Nephron (organoid): Measurements from ENCODE around the gene LRRC75B.
A peak's percentile ranks its signal among the peaks of the same experiment; 100 is the strongest.

ENCODE experiments used
- H3K27ac Mint-ChIP-seq, 3 experiments: 2 replicates each; pipeline ENCODE4 v1.8.0; 2020; ENCODE audit warnings: mixed read lengths in 3 of 3, mild to moderate bottlenecking in 2 of 3, moderate library complexity in 1 of 3
- H3K27me3 Mint-ChIP-seq: 2 replicates; pipeline ENCODE4 v1.8.0; 2021; ENCODE audit warnings: low read depth, mild to moderate bottlenecking, moderate library complexity, mixed read lengths
- H3K36me3 Mint-ChIP-seq: 2 replicates; pipeline ENCODE4 v1.8.0; 2020; ENCODE audit warnings: low read depth, mixed read lengths
- H3K4me1 Mint-ChIP-seq: 2 replicates; pipeline ENCODE4 v1.8.0; 2020; ENCODE audit warnings: mixed read lengths
- H3K4me3 Mint-ChIP-seq, 3 experiments: 2 replicates each; pipeline ENCODE4 v1.8.0; 2020; ENCODE audit warnings: mild to moderate bottlenecking in 3 of 3, mixed read lengths in 3 of 3, moderate library complexity in 2 of 3
- H3K9me3 Mint-ChIP-seq: 2 replicates; pipeline ENCODE4 v1.8.0; 2020; ENCODE audit warnings: mixed read lengths
- TF ChIP-seq, protein P1 (sequence below), 3 experiments: fragments of 200-600 bp; sonication (generic); IDR thresholded peaks; one replicate each; pipeline ENCODE4 v1.5.0; 2021; ENCODE audit warnings: antibody characterized with exemption in 3 of 3; ENCODE audit not compliant: unreplicated experiment in 3 of 3

The LRRC75B gene

DNA sequence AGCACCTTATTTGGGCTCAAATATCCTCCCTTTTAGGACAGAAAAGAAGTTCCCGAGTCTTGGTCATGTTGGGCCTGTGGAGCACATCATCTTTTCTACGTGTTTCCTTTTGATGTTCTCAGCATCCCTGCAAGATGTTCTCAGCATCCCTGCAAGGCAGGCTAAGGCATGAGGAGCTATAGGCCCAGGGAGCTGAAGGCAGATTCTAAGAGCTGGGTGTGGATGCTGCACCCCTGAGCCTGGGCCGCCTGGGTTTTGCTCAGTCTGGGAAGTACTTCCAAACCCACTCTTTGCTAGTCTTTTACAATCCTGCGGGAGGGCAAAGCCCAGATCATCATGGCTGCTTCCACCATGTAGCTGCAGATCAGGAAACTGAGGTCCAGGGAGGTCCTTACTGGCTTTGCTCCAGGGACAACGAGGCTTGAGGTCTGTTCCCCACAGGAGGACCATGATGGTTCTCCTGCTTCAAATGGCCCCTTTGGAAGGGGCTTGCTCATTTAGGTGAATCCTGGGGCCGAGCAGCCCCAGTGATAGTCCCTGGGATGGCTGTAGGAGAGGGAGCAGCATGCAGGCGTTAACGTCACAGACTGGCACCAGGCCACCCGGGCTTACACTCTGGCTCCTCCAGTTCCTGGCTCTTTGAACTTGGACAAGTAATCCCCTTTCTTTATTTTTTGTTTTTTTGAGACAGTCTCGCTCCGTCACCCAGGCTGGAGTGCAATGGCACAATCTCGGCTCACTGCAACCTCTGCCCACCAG, 10.6 kb downstream of the LRRC75B start:
- TF ChIP-seq, protein P1, sequence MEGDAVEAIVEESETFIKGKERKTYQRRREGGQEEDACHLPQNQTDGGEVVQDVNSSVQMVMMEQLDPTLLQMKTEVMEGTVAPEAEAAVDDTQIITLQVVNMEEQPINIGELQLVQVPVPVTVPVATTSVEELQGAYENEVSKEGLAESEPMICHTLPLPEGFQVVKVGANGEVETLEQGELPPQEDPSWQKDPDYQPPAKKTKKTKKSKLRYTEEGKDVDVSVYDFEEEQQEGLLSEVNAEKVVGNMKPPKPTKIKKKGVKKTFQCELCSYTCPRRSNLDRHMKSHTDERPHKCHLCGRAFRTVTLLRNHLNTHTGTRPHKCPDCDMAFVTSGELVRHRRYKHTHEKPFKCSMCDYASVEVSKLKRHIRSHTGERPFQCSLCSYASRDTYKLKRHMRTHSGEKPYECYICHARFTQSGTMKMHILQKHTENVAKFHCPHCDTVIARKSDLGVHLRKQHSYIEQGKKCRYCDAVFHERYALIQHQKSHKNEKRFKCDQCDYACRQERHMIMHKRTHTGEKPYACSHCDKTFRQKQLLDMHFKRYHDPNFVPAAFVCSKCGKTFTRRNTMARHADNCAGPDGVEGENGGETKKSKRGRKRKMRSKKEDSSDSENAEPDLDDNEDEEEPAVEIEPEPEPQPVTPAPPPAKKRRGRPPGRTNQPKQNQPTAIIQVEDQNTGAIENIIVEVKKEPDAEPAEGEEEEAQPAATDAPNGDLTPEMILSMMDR (IDR thresholded peaks at IDR 0.05; ENCODE audit: unreplicated experiment in 3 of 3), result no peak
- Mint-ChIP-seq H3K27me3 (no peaks in the 10 kb centered on the region), H3K27ac (no peak overlapping the region), H3K36me3 (peaks cover 3% of the 10 kb centered on the region), H3K4me3 (no peak overlapping the region), H3K9me3 (no peaks in the 10 kb centered on the region), H3K4me1 (peaks cover 22% of the 10 kb centered on the region)

DNA sequence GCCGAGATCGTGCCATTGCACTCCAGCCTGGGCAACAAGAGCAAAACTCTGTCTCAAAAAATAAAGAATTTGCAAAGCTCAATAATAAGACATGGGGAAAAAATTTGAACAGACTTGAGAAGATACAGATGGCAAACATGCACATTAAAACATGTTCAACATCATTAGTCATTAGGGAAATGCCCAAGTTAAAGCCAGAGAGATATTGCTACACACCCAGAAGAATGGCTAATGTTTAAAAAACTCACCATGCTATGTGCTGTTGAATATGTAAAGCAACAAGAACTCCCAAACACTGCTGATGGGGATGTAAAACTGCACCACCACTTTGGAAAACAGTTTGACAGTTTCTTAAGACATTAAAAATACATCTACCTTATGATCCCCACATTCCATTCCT, 12.6 kb downstream of the LRRC75B start:
- H3K27me3 Mint-ChIP-seq, result no peaks in the 10 kb centered on the region
- TF ChIP-seq, protein P1 (IDR thresholded peaks at IDR 0.05; ENCODE audit: unreplicated experiment in 3 of 3), result no peak
- H3K36me3 Mint-ChIP-seq, result peaks cover 10% of the 10 kb centered on the region
- peaks cover 22% of the 10 kb centered on the region for H3K4me1 Mint-ChIP-seq
- peak overlapping the region; percentile 20 to 45 (median 34) for H3K27ac Mint-ChIP-seq
- no peak overlapping the region for H3K4me3 Mint-ChIP-seq
- no peaks in the 10 kb centered on the region for H3K9me3 Mint-ChIP-seq

- Mint-ChIP-seq H3K27ac (peak overlapping the region; percentile 9 to 70 (median 39)), H3K9me3 (no peaks in the 10 kb centered on the region), H3K4me3 (no peak overlapping the region), H3K27me3 (no peaks in the 10 kb centered on the region), H3K36me3 (peaks cover 20% of the 10 kb centered on the region), H3K4me1 (peaks cover 22% of the 10 kb centered on the region)
- TF ChIP-seq, protein P1 (IDR thresholded peaks at IDR 0.05; ENCODE audit: unreplicated experiment in 3 of 3), result no peak
Measured at GRCh38 chr22:24579258-24579601, 13.6 kb downstream of the LRRC75B start.

DNA sequence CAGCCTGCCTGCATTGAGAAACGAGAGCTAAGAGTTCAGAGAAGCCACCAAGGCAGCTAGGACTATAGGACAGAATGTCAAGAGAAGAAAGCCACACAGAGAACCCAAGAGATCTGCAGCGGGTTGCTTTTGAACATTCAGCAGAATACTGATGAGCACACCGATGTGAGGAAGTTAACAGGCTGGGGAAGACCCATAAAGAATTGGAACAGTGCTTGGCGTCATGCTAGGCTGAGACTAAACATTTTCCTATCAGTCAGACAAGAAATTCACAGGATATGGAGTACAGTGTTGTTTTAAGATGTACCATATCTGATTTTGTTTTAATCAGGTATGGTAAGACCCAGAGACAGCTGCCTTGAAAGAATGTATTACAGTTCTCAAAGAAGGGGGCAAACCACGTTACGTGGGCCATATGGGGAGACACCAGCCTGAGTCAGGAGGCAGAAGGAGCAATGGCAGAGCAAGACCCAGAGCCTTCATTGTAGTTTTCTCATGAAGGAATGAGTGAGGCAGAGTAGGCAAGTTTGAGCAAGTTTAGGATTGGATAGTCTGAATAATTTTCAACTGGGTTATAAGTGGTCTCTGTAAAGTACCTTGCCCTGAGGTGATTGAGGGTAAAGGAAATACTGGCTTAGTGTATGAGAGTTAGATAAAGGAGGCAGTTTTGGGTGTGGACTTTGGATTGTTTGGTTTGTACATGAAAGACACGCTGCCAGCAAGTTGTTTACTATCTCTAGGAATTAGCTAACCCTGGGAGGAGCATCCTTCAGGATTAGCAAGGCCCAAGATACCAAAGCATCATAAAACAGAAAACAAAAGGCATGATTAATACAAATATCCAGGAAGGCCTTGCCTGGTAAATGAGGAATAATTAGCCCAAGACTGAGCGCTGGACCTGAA, 14.3 kb downstream of the LRRC75B start:
- TF ChIP-seq, protein P1 (IDR thresholded peaks at IDR 0.05; ENCODE audit: unreplicated experiment in 3 of 3), result no peak
- Mint-ChIP-seq H3K27me3 (no peaks in the 10 kb centered on the region), H3K9me3 (no peaks in the 10 kb centered on the region), H3K4me3 (no peak overlapping the region), H3K4me1 (peaks cover 15% of the 10 kb centered on the region), H3K27ac (peak overlapping the region; percentile 39 to 70 (median 50)), H3K36me3 (peaks cover 24% of the 10 kb centered on the region)

DNA sequence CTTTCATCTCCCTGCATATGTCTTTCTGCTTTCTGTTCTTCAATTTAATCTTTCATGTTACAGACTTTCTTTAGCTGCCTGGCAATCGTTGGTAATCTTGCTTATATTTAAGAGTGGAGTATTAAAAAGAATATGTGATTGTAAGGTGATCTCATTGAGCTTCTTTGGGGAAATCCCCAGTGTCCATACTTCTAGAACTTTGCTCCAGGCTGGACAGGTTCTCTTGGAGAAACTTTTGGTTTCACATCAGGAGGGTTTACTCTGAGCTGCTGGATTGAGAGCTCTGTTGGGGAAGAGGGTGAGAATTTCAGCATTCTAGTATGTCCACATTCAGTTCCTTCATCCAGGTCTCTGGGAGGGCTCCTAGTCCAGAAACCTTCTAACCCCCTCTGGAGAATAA, 16.1 kb downstream of the LRRC75B start:
- H3K27me3 Mint-ChIP-seq, result no peaks in the 10 kb centered on the region
- TF ChIP-seq, protein P1 (IDR thresholded peaks at IDR 0.05; ENCODE audit: unreplicated experiment in 3 of 3), result no peak
- H3K27ac Mint-ChIP-seq, result no peak overlapping the region
- peaks cover 10% of the 10 kb centered on the region for H3K4me1 Mint-ChIP-seq
- no peak overlapping the region for H3K4me3 Mint-ChIP-seq
- H3K9me3 Mint-ChIP-seq, result no peaks in the 10 kb centered on the region
- peaks cover 40% of the 10 kb centered on the region for H3K36me3 Mint-ChIP-seq
